ENCODE results near the gene ENOSF1.

The ENOSF1 gene

DNA sequence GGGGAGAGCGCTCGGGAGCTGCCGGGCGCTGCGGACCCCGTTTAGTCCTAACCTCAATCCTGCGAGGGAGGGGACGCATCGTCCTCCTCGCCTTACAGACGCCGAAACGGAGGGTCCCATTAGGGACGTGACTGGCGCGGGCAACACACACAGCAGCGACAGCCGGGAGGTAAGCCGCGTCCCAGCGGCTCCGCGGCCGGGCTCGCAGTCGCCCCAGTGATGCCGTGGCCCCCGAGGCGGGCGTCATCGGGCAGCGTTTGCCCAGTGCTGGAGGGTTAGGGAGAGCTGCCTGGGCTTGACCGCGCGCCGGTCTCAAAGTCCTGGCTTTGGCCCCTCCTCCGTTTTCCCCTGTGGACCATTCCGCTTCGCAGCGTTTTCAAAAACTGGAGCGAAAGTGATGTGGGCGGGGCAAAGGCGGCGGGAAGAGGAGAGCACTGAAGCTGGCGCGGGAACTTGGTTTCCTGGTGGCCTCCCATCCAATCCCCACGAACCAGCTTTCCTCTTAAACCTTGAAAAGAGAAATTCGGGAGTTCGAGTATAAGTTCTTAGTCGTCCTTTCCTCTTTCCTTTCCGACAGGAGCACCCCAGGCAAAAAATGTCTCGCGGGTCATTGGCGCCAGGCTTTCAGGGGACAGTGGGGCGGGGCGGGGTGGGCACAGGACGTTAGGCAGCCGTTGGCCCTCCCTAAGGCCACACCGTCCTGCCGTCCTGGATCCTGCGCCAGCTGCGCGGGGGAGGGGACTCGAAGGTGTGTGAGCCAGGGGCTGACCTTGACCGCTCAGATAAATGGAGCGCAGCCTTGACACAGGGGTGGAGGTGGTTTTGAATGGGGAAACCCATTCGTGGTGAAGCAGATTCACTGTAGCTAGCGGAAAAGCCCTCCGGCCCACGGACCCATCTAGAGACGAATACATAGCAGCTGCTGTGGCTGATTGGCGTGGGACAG, 54.2 kb downstream of the ENOSF1 start:
- TF ChIP-seq CTCF (IDR thresholded peaks at IDR 0.05; ENCODE audit: low read depth, low read length, missing control alignments): no peak
- DNase-seq (ENCODE audit: extremely low read depth, low read depth): peak; percentile 86
- H3K4me3 ChIP-seq (replicated peaks; ENCODE audit: low read depth, low read length): peak overlapping the region; percentile 92

GRCh38 chr18:657311-658000, 55.0 kb downstream of the ENOSF1 start, which contains the start of gene TYMS:
TYMS (plus strand) TSS chr18:657653; CDS start chr18:657743, 90 bp downstream.
- TF ChIP-seq CTCF (IDR thresholded peaks at IDR 0.05; ENCODE audit: low read depth, low read length, missing control alignments): no peak
- DNase-seq (ENCODE audit: extremely low read depth, low read depth): peak; percentile 37

GRCh38 chr18:655445-655844, 57.0 kb downstream of the ENOSF1 start:
- H3K4me3 ChIP-seq (replicated peaks; ENCODE audit: low read depth, low read length): no peak overlapping the region
- TF ChIP-seq CTCF (IDR thresholded peaks at IDR 0.05; ENCODE audit: low read depth, low read length, missing control alignments): no peak
- DNase-seq (ENCODE audit: extremely low read depth, low read depth): no peak

More at GRCh38 chr18:657311-658000, 55.0 kb downstream of the ENOSF1 start, which contains the start of gene TYMS:
- H3K4me3 ChIP-seq (replicated peaks; ENCODE audit: low read depth, low read length): peak within 1 kb of the TSS; percentile 92

DNA sequence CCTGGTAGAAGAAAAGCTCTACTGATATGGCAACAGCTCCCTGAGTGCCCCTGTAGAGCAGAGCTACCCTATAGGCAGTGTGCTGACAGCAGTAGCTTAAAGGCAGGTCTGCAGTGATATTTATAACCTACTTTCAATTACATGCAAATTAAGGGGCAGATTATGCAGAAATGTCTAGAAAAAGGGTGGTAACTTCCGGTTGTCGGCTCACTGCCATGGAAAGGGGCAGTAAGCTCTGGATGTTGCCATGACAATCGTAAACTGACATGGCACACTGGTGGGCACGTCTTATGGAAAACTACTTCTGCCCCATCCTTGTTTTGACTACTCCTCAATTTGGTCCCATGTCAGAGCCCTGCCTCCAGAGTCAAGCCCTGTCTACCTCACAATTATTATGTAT, 57.8 kb downstream of the ENOSF1 start:
- no peak for DNase-seq (ENCODE audit: extremely low read depth, low read depth)
- TF ChIP-seq CTCF (IDR thresholded peaks at IDR 0.05; ENCODE audit: low read depth, low read length, missing control alignments): no peak
- H3K4me3 ChIP-seq (replicated peaks; ENCODE audit: low read depth, low read length): no peak overlapping the region

DNA sequence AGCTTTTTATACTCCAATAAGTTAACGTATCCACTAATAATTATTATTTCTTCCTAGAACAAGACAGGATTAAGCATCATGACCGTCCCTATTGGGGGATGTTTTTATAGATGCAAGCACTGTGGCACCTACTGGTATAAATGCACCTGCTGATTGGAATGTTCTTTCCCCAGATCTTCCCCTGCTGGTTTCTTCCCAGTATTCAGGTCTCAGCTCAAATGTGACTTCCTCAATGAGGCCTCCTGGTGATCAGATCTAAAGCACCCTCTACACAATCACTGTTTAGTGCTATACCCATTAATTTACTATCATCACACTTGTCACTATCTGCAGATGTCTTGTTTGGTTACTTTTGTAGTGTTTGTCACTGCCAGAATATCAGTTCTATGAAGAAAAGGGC, 58.9 kb downstream of the ENOSF1 start:
- no peak for DNase-seq (ENCODE audit: extremely low read depth, low read depth)
- TF ChIP-seq CTCF (IDR thresholded peaks at IDR 0.05; ENCODE audit: low read depth, low read length, missing control alignments): no peak
- no peak overlapping the region for H3K4me3 ChIP-seq (replicated peaks; ENCODE audit: low read depth, low read length)

- H3K4me3 ChIP-seq (replicated peaks; ENCODE audit: low read depth, low read length): no peak overlapping the region
- TF ChIP-seq CTCF (IDR thresholded peaks at IDR 0.05; ENCODE audit: low read depth, low read length, missing control alignments): no peak
- no peak for DNase-seq (ENCODE audit: extremely low read depth, low read depth)
Measured at GRCh38 chr18:652131-652530, 60.3 kb downstream of the ENOSF1 start.
